H9 (cell line): ENCODE results near the gene DNAH11. TPM values are rescaled to one million over a fixed set of nuclear protein-coding genes. Genes with fewer than 3 reads are reported as not detected.

Experiments
- DNase-seq: peaks from one replicate; pipeline ENCODE4 v3.0.0-alpha.2; 2017
- H2AFZ ChIP-seq: one replicate; pipeline ENCODE4 v1.6.1; 2013; ENCODE audit warnings: mild to moderate bottlenecking, low read length, control low read depth, moderate library complexity
- H2AK5ac ChIP-seq: 2 replicates; pipeline ENCODE4 v1.6.1; 2013; ENCODE audit warnings: low read length, control low read depth, mixed read lengths; ENCODE audit not compliant: insufficient read length
- H2BK120ac ChIP-seq: one replicate; pipeline ENCODE4 v1.6.1; 2013; ENCODE audit warnings: low read depth, mild to moderate bottlenecking, low read length, control low read depth, inconsistent platforms; ENCODE audit not compliant: poor library complexity, severe bottlenecking
- H2BK12ac ChIP-seq: 2 replicates; pipeline ENCODE4 v1.6.1; 2013; ENCODE audit warnings: low read length, control low read depth, mixed read lengths, low read depth; ENCODE audit not compliant: insufficient read length
- H2BK15ac ChIP-seq: 2 replicates; pipeline ENCODE4 v1.6.1; 2013; ENCODE audit warnings: low read depth, low read length, control low read depth
- H2BK20ac ChIP-seq: one replicate; pipeline ENCODE4 v1.6.1; 2013; ENCODE audit warnings: low read depth, mild to moderate bottlenecking, low read length, control low read depth, inconsistent platforms; ENCODE audit not compliant: poor library complexity, severe bottlenecking
- H2BK5ac ChIP-seq: 2 replicates; pipeline ENCODE4 v1.6.1; 2013; ENCODE audit warnings: low read length, control low read depth, mixed read lengths; ENCODE audit not compliant: insufficient read length
- H3K14ac ChIP-seq: 2 replicates; pipeline ENCODE4 v1.6.1; 2013; ENCODE audit warnings: low read length, control low read depth; ENCODE audit not compliant: insufficient read depth
- H3K18ac ChIP-seq: 2 replicates; pipeline ENCODE4 v1.6.1; 2013; ENCODE audit warnings: low read depth, mild to moderate bottlenecking, mixed read lengths, low read length, control low read depth; ENCODE audit not compliant: insufficient read length
- H3K23ac ChIP-seq: 2 replicates; pipeline ENCODE4 v1.6.1; 2013; ENCODE audit warnings: low read length, control low read depth, mixed read lengths, low read depth; ENCODE audit not compliant: insufficient read length
- H3K23me2 ChIP-seq: 2 replicates; pipeline ENCODE4 v1.6.1; 2013; ENCODE audit warnings: low read depth, mild to moderate bottlenecking, mixed read lengths, low read length, control low read depth; ENCODE audit not compliant: insufficient read length, poor library complexity, severe bottlenecking
- H3K27ac ChIP-seq: 2 replicates; pipeline ENCODE4 v1.5.1; 2013; ENCODE audit warnings: low read length, control low read depth, mixed read lengths, low read depth; ENCODE audit not compliant: insufficient read length
- H3K27me3 ChIP-seq: 2 replicates; pipeline ENCODE4 v1.6.1; 2013; ENCODE audit warnings: low read length, control low read depth, inconsistent platforms; ENCODE audit not compliant: insufficient read depth
- H3K4ac ChIP-seq: 2 replicates; pipeline ENCODE4 v1.6.1; 2013; ENCODE audit warnings: low read depth, mild to moderate bottlenecking, control low read depth, inconsistent platforms, low read length, moderate library complexity
- H3K4me1 ChIP-seq: 2 replicates; pipeline ENCODE4 v1.6.1; 2013; ENCODE audit warnings: low read length, control low read depth, inconsistent platforms; ENCODE audit not compliant: insufficient read depth
- H3K4me2 ChIP-seq: 2 replicates; pipeline ENCODE4 v1.6.1; 2013; ENCODE audit warnings: low read length, control low read depth, mixed read lengths; ENCODE audit not compliant: insufficient read length, insufficient read depth
- H3K56ac ChIP-seq: 2 replicates; pipeline ENCODE4 v1.6.1; 2013; ENCODE audit warnings: low read depth, mild to moderate bottlenecking, mixed read lengths, low read length, control low read depth; ENCODE audit not compliant: insufficient read length
- H3K79me1 ChIP-seq: 2 replicates; pipeline ENCODE4 v1.6.1; 2013; ENCODE audit warnings: low read depth, mild to moderate bottlenecking, moderate library complexity, low read length, control low read depth, inconsistent platforms; ENCODE audit not compliant: insufficient read depth, poor library complexity, severe bottlenecking
- H3K79me2 ChIP-seq: 2 replicates; pipeline ENCODE4 v1.6.1; 2013; ENCODE audit warnings: low read length, control low read depth, inconsistent platforms; ENCODE audit not compliant: insufficient read depth
- H3K9ac ChIP-seq: 2 replicates; pipeline ENCODE4 v1.6.1; 2013; ENCODE audit warnings: low read length, control low read depth, mixed read lengths; ENCODE audit not compliant: insufficient read length; ENCODE audit errors: extremely low read depth
- H3K9me3 ChIP-seq: one replicate; pipeline ENCODE4 v1.6.1; 2013; ENCODE audit warnings: low read depth, low read length, inconsistent platforms; ENCODE audit not compliant: control insufficient read depth
- H3T11ph ChIP-seq: one replicate; pipeline ENCODE4 v1.6.1; 2013; ENCODE audit warnings: mild to moderate bottlenecking, low read length, control low read depth, inconsistent platforms
- H4K20me1 ChIP-seq: one replicate; pipeline ENCODE4 v1.6.1; 2013; ENCODE audit not compliant: control insufficient read depth, insufficient read length, insufficient read depth
- H4K5ac ChIP-seq: 2 replicates; pipeline ENCODE4 v1.6.1; 2013; ENCODE audit warnings: low read depth, mild to moderate bottlenecking, mixed read lengths, low read length, control low read depth; ENCODE audit not compliant: insufficient read length
- H4K8ac ChIP-seq: replicated peaks from 2 replicates; pipeline ENCODE4 v1.6.1; 2013; ENCODE audit warnings: low read length, control low read depth, mixed read lengths, low read depth; ENCODE audit not compliant: insufficient read length
- H4K91ac ChIP-seq: 2 replicates; pipeline ENCODE4 v1.6.1; 2013; ENCODE audit warnings: low read depth, mild to moderate bottlenecking, moderate library complexity, mixed read lengths, low read length, control low read depth; ENCODE audit not compliant: insufficient read length
- H3K27ac Mint-ChIP-seq, 3 experiments: 2 replicates in 2 of 3; 3 replicates in 1 of 3; pipeline ENCODE4 v1.8.0; 2020 to 2021; ENCODE audit warnings: mixed read lengths in 3 of 3, mild to moderate bottlenecking in 1 of 3, moderate library complexity in 1 of 3
- H3K27me3 Mint-ChIP-seq: 2 replicates; pipeline ENCODE4 v1.8.0; 2021; ENCODE audit warnings: low read depth, mild to moderate bottlenecking, moderate library complexity, mixed read lengths
- H3K36me3 Mint-ChIP-seq, 3 experiments: 2 replicates in 2 of 3; 3 replicates in 1 of 3; pipeline ENCODE4 v1.8.0; 2020 to 2021; ENCODE audit warnings: low read depth in 3 of 3, mixed read lengths in 3 of 3; ENCODE audit not compliant: insufficient read depth in 1 of 3
- H3K4me1 Mint-ChIP-seq, 2 experiments: 2 replicates each; pipeline ENCODE4 v1.8.0; 2020; ENCODE audit warnings: mixed read lengths in 2 of 2
- H3K4me3 Mint-ChIP-seq, 2 experiments: 2 replicates in 1 of 2; 3 replicates in 1 of 2; pipeline ENCODE4 v1.8.0; 2020 to 2021; ENCODE audit warnings: mild to moderate bottlenecking in 2 of 2, mixed read lengths in 2 of 2, moderate library complexity in 1 of 2
- H3K9me3 Mint-ChIP-seq, 2 experiments: 2 replicates in 1 of 2; 3 replicates in 1 of 2; pipeline ENCODE4 v1.8.0; 2020; ENCODE audit warnings: mild to moderate bottlenecking in 2 of 2, mixed read lengths in 2 of 2, moderate library complexity in 1 of 2
- CTCF ChIP-seq: fragments of 200-600 bp; sonication (generic); conservative IDR thresholded peaks from 3 replicates; pipeline ENCODE4 v1.8.0; 2021; ENCODE audit warnings: antibody characterized with exemption, mild to moderate bottlenecking
- WGBS: extraction: QIAGEN DNeasy Blood & Tissue Kit; methylation state at CpG from one replicate; pipeline ENCODE4 v1.1.7; 2013; ENCODE audit warnings: missing lambda C conversion rate, low lambda C conversion rate, mixed read lengths; ENCODE audit not compliant: insufficient read length; ENCODE audit errors: extremely low coverage; 5-methylcytosine and 5-hydroxymethylcytosine counted together
- total RNA-seq: library from RNA; stranded (reverse); gene quantifications from 2 replicates; pipeline ENCODE4 v1.2.1, GENCODE V29; 2021

DNAH11 gene
- total RNA-seq, 1 experiment from 2014 or later = 2.5 TPM

- WGBS = no CpG with 5 or more reads among the region's 6 CpGs
- no peaks in the 10 kb centered on the region for H4K20me1 ChIP-seq
- H4K91ac ChIP-seq = no peak overlapping the region
- peaks cover 7% of the 10 kb centered on the region for H3K23me2 ChIP-seq
- H2BK12ac ChIP-seq = no peak overlapping the region
- no peak overlapping the region for H2AK5ac ChIP-seq
- no peak overlapping the region for H3K27ac ChIP-seq
- H4K8ac ChIP-seq = no peak overlapping the region
- no peak for TF ChIP-seq CTCF
- Mint-ChIP-seq H3K4me3 (peak overlapping the region; percentile 52 to 80; a peak in 4 of 5 replicates), H3K27me3 (0 out of 2 replicates have a peak, but pooled peaks cover 4% of the 10 kb centered on the region), H3K27ac (peak overlapping the region in 2 of 3 experiments; percentile 62 to 93; a peak in 2 of 7 replicates), H3K36me3 (peaks cover 13 to 16% (median 14%) of the 10 kb centered on the region in 3 experiments), H3K4me1 (peaks cover 51 to 56% of the 10 kb centered on the region in 2 experiments), H3K9me3 (0 out of 5 replicates have a peak, but pooled peaks cover 0 to 2% of the 10 kb centered on the region in 2 experiments)
- H3K23ac ChIP-seq = no peak overlapping the region
- H3K9ac ChIP-seq = no peak overlapping the region
- no peak overlapping the region for H3K14ac ChIP-seq
- no peak overlapping the region for H2BK120ac ChIP-seq
- H3K9me3 ChIP-seq = no peaks in the 10 kb centered on the region
- no peak overlapping the region for H2BK5ac ChIP-seq
- H3K56ac ChIP-seq = no peak overlapping the region
- H3K4ac ChIP-seq = no peak overlapping the region
- no peak for DNase-seq
- H3K4me1 ChIP-seq = peaks cover 12% of the 10 kb centered on the region; the same call in 1 of the 2 replicates
- H3K18ac ChIP-seq = no peak overlapping the region
- no peak overlapping the region for H4K5ac ChIP-seq
- no peak overlapping the region for H2AFZ ChIP-seq
- peaks cover 38% of the 10 kb centered on the region; the same call in 1 of the 2 replicates for H3K79me2 ChIP-seq
- no peak overlapping the region for H2BK15ac ChIP-seq
- no peak overlapping the region for H2BK20ac ChIP-seq
- H3K4me2 ChIP-seq = no peak overlapping the region
- no peak overlapping the region for H3T11ph ChIP-seq
- no peaks in the 10 kb centered on the region for H3K27me3 ChIP-seq
- peaks cover 3% of the 10 kb centered on the region for H3K79me1 ChIP-seq
Measured at GRCh38 chr7:21942955-21943354, 400.1 kb downstream of the DNAH11 start.
